ENCODE data around the gene MYO9B.
A peak's percentile ranks its signal among the peaks of the same experiment; 100 is the strongest.

MYO9B gene

DNA sequence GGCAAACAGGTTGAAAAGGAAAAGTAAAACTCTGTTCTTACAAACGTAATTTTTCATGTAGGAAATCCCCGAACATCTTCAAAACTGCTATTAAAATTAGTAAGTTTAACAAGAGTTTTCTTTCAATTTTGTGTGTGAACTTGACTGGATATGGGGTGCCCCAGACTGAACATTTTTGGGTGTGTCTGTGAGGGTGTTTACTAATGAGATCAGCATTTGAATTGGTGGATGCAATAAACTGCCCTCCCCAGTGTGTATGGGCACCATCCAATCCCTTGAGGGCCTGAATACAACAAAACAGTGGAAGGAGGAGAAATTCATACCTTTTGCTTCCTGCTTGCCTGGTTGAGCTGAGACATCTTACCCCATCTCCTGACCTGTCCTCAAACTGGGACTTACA is 12.1 kb upstream of the MYO9B start:
- no peak for DNase-seq

DNA sequence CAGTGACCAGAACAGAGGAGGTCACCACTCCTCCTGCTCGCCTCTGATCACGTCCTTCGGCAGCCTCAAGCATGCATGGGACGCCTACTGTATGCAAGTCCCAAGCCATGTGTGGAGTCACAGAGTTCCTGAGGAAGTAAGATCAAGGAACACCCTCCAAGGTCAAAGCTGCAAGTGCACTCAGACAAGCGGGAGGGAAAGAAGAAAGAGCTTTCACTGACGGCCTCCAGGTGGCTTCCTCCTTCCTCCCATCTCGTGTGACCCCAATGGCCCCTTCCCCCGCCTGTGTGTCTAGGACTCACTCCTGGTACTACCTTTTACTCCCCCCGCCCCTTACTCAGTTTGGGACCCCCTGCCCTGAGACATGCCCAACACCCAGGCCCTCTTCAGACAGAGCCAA is 6.4 kb upstream of the MYO9B start:
- DNase-seq: no peak

DNA sequence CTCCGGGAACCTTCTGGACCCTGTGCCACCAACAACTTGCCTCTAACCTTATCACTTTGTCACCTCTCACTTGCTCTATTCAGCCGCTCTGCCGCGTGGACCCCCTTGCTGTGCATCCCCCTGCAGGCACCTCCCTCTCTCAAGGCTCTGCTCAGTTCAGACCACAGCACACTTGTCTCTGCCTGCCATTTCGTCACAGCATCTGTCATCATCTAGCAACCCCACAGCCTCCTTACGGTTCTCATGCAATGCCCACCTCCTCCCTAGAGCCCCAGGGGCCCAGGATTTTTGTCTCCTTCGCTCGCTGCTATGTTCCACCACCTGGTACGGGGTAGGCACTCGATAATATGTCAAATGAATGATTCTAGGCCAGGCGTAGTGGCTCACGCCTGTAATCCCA is 5.2 kb upstream of the MYO9B start:
- no peak for DNase-seq

DNA sequence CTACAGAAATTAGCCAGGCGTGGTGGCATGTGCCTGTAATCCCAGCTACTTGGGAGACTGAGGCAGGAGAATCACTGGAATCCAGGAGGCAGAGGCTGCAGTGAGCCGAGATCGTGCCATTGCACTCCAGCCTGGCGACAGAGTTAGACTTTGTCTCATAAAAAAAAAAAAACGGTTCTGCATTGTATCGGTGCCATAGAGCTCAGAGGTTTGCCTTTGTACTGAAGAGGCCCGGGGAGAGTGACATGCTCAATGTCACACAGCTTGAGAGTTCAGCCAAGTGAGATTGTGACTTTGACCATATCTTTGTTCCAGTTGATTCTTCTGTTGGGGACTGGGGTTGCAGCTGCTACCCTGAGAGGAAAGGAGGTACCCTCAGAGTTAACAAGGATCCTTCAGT is 4.7 kb upstream of the MYO9B start:
- no peak for DNase-seq

DNA sequence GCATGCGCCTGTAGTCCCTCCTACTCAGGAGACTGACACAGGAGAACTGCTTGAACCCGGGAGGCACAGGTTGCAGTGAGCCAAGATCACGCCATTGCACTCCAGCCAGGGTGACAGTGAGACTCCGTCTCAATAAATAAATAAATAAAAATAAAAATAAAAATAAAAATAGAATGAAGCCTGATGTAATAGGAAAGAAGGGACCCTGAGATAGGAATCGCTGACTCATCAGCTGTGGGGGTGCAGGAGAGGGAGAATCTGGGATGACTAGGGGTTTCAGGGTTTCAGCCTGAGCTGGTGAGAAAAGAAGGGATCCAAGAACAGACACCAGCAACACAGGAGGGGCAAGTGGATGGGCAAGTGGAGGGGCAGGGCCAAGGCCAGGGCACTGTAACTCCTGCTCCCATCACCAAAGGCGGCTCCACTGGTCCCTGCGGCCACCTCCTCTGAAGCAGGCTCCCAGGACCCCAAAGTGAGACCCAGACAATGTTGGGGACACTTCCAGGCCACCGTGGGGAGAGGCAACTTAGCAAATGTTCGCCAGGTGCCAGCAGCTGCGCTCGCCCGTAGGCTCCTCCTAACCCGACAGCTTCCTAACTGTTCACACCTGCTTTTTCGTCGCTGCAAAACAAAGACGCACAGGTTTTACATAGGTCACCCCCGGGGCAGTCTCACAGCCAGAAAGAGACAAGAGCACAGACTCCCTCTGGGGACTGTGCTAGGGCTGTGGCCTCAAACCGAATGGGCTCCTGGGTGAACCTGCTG is 1.5 kb upstream of the MYO9B start:
- DNase-seq: peak; percentile 18

DNA sequence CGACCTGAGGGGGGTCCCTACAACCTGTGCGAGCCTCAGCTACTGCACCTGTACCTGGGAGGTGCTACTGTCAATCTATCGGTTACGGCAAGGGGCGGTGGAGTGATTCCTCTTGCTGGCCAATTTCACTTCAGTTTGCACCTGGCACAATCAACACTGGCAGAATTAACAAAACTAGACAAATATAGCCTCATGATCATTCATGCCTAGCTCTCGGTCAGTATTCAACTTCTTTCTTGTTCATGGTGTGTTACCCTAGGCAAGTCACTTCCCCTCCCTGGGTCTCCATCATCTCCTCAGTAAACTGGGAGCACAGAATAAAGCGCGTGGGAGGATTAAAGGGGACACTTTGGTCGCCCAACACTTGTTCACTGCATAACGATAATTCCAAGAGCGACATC is 943 bp upstream of the MYO9B start:
- DNase-seq: peak; percentile 69

DNA sequence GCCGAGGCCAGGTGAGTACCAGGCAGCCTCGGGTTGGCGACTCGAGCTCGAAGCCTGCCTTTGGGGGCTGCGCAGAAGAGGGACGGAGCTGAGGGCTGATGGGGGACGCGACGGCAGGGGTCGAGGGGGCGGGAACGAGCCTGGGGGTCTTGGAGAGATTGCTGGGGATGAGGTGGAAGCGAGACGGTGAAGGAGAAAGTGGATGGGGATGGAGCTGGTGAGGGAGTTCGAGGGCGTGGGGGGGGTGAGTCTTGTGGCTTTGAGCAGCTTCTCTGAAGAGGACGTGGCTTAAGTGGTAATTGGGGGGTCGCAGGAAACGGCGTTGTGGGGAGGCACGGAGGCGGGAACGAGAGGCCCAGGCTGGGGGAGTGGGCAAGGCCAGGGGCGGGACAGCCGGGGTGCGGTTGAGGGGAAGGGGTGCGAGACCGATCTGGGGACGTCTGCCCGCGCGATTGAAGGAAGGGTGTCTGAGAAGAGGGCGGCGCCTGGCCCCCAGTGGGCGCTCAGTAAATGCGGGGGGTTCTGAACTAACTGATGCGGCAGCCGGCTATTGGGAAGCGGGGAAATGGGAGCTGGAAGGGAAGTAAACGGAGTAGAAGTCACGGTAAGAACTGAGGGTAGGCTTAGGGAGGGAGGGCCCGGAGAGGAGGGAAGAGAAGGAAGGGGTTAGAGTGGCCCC is 426 bp downstream of the MYO9B start:
- peak; percentile 31 for DNase-seq

DNA sequence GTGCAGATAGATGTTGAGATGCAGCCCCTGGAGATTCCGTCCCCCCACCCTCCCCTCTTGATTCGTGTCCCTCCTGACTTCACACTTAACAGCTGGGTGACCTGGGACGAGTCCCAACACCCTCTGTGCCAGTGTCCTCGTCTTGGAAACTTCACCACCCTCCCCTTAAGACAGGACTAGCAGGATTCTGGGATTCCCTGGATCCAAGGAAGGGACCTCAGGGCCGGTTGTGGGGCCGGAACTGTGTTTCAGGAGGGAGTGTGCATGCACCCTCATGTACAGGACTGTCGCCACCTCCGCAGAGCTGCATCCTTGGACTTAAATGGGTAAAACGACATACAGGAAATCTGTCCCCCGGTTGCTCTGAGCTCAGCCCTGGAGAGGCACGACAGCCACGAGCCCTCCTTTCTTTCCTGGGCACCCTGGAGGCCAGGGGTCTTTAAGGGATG is 990 bp downstream of the MYO9B start:
- DNase-seq: no peak

DNA sequence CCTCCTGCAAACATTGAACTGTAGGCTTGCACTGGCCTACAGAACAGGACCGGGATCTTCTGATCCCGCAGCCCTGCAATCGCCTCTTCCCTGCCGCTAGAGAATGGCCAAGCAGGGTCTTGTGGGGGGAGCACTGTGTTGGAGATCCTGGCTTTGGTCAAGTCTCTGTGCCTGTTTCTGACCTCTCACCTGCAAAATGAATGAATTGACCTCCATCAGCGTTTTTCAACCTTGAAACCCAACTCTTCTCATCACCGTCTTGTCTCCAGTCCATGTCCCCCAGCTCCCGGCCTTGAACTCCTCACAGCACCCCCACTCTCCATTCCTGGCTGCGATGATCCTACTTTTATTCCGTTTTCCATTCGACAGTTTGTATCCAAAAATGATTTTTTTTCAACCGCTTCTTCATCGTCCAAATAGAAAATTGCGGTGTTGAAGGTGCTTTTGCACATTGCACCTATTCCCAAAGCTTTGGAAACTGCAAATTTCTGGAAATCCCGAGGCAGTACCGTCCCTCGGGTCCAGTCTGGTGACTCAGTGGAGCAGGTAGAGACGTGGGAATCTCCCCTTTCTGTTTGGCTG is 2.0 kb downstream of the MYO9B start:
- DNase-seq: no peak

DNA sequence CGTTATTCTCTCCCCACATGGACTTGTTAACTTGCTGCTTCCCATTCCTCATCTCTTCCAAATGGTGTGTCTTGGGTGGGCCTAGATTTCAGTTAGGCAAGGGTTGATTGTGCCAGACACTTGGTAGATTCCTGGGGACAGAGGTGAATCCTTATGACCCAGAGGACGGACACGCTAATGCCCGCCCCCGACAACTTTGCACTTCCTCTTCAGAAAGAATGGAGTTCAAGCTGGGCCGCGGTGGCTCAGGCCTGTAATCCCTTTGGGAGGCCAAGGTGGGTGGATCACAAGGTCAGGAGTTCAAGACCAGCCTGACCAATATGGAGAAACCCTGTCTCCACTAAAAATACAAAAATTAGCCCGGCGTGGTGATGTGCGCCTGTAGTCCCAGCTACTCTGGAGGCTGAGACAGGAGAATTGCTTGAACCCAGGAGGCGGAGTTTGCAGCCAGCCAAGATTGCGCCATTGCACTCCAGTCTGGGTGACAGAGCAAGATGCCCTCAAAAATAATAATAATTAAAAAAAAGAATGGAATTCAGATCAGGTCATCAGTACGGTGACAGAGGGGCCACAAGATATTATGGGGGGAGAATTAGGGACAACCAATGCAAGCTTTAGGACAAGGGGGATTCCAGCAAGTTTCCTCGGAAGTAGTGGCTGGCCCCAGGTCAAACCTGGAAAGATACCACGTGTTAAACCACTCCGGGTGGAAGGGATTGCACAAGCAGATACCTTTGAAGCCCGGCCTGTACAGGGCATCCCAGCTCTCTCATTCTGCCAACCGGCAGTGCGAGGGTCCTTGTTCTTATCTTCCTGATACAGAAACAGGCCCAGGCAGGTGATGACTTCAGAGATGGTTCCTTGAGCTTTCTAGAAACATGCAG is 2.7 kb downstream of the MYO9B start:
- DNase-seq: no peak

DNA sequence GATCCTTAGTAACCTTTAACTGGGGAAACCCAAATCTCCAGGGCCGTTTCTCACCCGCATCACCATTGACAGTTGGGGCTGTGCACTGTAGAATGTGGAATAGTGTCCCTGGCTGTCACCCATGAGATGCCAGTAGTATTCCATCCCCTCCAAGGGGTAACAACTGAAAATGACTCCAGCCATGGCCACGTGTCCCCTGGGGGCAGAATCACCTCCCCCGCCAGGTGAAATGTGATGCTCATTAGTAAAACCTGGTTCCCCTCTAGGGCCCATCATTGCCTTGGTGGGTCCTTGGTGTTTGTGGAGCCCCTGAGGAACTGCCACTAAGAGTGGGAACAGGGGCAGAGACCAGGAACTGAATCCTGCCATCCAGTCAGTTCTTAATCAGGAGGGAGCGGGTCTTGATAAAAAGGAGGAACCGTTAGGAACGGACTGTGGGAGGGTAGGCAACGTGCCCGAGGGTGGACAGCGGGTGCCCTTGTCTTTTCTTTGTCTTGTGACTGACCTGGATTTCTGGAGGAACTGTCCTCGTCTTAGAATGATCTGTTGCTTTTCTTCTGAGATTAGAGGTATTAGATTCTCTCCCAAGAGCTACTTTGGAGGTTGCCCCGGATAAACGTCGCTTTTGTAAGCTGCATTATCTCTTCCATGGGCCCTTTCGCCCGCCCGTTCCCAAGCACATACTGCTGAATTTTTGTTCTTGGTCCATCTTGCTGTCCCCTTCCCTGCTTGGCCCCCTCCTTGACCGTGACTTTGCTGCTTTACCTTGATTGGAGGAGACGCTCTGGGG is 3.5 kb downstream of the MYO9B start:
- no peak for DNase-seq

DNA sequence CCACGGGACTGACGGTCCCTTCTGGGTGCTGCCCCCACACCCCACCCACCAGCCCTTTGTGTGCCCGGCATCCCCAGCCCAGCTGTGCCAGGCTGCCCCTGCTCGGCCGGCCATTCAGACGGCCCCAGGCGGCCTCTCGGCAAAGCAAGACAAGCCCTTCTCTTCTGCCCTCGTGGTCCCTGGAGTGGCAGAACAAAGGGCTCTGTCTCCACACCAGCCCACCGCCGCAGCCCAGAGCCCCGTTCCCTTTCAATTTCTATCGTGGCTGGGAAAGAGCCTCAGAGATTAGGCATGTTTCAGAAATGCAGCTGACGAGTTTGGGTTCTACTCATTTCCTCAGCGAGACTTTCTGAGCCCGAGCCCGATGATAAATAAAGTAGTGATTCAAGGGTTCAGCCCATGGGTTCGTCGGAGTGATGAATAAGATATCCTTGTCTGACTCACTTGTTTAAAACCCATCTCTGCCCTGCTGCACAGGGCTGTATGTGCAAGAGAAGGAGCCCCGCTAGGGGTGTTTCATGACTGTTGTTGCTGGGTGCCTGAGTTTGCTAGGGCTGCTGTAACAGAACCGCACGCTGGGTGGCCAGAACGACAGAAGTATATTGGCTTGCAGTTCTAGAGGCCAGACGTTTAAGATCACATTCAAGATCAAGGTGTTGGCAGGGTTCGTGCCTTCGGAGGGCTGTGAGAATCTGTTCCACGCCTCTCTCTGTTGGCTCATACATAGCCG is 4.3 kb downstream of the MYO9B start:
- DNase-seq: peak; percentile 61

DNA sequence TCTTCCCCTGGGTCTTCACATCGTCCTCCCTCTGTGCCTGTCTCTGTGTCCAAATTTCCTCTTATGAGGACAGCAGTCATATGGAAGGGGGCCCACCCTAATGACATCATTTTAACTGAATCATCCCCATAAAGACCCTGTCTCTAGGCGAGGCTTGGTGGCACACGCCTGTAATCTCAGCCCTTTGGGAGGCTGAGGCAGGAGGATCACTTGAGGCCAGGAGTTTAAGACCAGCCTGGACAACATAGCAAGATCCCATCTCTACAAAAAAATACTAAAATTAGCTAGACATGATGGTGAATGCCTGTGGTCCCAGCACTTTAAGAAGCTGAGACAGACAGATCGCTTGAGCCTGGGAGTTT is 4.8 kb downstream of the MYO9B start:
- no peak for DNase-seq

DNA sequence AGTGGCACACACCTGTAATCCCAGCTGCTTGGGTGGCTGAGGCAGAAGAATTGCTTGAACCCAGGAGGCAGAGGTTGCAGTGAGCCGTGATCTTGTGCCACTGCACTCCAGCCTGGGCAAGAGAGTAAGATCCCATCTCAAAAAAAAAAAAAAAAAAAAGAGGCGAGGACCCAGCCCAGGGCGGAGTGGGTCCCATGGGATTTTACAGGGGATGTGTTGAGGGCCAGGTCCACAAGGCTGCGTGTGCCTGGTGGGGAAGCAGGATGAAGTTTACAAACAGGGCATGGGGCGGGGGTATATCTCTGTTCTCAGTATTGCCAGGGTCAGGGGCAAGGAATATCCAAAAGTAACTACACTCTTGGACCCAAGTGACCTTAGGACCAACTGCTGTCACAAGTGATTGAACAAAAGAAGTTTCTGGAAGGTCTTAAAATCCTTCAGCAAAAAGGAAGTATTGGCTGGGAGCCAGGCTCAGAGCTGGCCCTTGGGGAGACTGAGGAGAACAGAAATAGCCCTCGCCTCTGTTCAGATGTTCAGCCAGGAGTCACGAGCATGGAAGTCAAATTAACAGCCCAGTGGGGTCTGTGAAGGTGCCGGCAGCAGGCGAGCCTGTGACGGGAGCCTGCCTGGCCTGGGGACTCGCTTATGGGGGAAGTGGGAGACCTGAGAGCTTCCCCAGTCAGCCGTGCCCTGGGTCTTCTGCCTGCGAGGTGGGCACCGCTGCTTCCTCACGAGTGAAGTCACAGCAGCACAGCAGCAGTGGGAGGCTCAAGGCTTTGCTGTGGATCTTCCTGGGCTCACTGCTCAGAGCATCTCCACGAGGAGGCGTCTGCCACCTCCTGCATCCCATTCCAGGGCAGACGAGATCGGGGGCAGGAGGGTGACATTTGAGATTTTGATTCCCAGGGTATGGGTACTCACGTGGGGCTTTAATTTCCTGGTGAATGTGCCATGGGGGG is 6.4 kb downstream of the MYO9B start:
- no peak for DNase-seq

DNA sequence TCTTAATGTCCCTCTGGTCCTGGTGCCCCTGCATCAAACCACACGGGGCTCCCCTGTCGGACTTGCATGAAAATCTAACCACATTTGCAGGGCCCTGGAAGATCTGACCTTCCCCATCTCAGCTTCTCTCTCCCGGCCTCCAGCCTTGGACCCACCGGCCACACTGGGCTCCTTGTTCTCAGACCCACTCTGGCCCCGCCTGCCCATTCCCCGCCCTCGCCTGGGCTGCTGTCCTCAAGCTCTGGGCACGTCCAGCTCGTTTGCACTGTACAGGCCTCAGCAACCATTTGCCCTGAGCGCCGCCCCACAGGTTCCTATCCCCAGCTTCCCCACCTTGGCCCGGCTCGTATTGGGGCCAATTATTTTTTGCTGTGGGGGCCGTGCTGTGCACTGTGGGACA is 10.5 kb downstream of the MYO9B start:
- no peak for DNase-seq

DNA sequence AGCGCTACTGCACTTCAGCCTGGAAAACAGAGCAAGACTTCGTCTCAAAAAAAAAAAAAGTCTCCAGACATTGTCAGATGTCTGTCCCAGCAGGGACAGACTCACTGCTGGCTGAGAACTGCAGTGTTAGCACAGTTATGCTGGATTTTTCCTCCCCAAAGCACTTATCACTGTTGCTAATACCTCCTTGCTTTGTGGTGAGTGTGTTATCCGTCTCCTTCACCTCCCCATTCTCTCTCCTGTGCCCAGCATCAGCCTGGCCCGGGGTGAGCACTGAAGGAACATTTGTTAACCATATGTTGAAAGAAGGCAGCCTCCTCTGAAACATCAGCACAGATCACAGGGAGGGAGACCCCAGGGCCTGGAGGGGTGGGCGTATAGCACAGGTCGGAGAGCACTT is 11.3 kb downstream of the MYO9B start:
- no peak for DNase-seq

DNA sequence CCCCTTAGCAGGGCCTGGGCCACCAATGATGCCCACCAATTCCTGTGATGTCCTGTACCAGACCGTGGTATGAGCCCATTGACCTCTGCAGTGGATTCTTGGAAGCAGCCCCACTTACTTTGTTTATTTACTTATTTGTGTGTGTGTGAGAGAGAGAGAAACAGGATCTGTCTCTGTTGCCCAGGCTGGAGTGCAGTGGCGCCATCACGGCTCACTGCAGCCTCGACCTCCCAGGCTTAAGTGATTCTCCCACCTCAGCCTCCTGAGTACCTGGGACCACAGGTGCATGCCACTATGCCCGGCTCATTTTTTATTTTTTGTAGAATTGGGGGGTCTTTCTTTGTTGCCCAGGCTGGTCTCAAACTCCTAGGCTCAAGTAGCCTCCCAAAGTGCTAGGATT is 13.0 kb downstream of the MYO9B start:
- DNase-seq: no peak

DNA sequence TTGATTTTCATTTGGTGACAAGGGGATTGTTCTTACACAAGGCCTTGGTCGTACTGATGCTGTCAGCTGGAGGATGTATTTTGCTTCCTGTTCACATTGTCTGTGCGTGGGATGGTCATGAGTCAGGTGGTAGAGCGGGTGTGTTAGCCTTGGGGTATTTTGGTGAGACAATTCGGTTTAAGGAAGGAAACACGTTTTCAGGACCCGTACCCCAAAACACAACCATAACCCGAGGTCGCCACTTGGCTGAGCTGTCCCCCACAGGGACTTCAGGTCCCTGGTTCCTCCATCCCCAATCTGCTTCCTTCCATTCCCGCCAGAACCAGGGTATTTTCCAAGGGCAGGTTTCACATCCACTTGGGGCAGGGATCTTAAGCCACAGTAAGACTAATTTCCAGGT is 15.0 kb downstream of the MYO9B start:
- no peak for DNase-seq

DNA sequence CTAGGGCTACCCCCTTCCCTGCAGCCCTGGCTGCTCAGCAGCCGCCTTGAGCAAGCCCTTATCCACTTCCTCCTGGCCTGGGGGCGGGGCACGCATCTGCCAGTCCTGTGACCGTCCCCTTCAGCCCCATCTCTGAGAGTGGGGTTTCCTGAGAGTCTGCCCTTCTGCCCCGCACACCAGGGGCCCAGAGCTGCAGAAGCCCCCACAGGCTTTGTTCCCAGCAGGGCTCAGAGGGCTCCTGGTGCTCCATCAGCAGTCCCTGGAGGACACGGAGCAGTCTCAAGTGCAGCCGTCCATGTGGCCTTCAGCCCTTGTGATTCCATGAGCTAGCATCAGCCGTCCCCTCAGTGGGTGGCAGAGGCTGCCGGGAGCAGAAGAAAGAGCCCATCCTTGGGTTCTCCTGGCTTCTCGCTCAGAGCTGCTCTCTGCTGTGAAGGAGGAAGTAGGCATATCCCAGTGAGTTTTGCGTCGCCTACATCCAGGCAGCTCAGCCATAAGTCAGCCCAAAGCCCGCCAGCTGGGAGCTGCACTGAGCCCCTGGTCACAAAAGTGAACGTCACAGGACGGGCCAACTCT is 16.3 kb downstream of the MYO9B start:
- no peak for DNase-seq

DNA sequence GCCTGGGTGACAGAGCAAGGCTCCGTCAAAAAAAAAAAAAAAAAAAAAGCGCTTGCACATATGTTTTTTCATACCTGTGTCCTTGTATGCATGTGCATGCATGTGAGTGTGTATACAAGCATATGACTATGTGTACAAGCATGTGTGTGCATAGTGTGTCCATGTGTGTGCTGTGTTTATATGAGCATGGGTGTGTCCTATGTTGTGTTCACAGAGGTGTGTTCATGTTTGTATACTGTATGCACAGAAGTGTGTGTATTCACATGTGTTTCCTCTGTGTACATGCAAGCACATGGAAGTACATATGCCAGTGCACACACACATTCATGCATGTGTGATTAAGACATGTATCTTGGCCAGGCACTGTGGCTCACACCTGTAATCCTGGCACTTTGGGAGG is 17.1 kb downstream of the MYO9B start:
- no peak for DNase-seq

Data from NCI-H1092 treated with DMSO at 0.1 percent for 48 hours (cell line).